ENCODE data around the gene CRADD. TPM values are rescaled to one million over a fixed set of nuclear protein-coding genes. Genes with fewer than 3 reads are reported as not detected.
"Not testable (repeated sequence)": the region's sequence is repeated elsewhere in the genome, so short reads cannot be mapped to it uniquely, and the experiment has no call there.

Gene CRADD
- total RNA-seq, 1 donor from 2014 or later, result 13.1 TPM

- intact Hi-C loops (cut with micrococcal nuclease), result no loop called here
These were observed 27.4 kb downstream of the CRADD start for GRCh38 chr12:93704625-93705024.

- intact Hi-C loops (cut with micrococcal nuclease), result no loop called here
These were observed 28.1 kb downstream of the CRADD start for GRCh38 chr12:93705237-93705636.

DNA sequence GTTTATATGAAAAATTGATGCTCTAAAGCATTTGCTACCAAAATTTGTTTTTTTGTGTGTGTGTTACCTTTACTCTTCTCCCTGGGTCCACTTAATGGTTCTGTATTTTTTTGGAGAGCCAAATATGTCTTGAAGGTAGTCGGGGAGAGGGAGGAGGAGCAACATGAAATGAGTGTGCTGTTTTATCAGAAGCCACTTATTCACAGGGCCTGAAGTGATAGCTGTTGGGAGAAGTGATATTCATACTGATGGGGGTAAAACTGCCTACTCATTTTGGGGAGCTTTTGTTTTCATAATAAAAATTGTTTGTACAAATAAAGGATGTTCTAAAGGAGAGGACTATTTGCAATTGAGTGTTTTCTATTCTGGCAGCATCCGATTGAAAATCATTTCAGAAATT is 29.2 kb downstream of the CRADD start:
- intact Hi-C loops (cut with micrococcal nuclease), result no loop called here

- intact Hi-C loops (cut with micrococcal nuclease), result no loop called here
These were observed 29.6 kb downstream of the CRADD start for GRCh38 chr12:93706824-93707223.

- intact Hi-C loops (cut with micrococcal nuclease), result no loop called here
These were observed 30.7 kb downstream of the CRADD start for GRCh38 chr12:93707836-93708235.

DNA sequence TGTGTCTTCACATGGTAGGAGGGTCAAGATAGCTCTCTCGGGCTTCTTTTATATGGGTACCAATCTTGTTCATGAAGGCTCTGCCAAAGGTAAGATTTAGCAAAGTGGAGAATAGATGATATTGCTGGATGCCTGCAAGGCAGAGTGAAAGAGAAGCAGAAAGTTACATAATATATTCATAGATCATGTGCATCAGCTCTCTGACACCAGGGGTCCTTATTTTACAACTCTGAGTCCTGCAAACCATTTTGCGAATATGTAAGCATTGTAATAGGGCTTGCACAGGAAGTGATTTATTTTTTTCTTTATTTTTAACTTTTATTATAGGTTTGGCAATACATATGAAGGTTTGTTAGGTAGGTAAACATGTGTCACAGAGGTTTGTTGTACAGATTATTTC is 31.8 kb downstream of the CRADD start:
- intact Hi-C loops (cut with micrococcal nuclease), result no loop called here

DNA sequence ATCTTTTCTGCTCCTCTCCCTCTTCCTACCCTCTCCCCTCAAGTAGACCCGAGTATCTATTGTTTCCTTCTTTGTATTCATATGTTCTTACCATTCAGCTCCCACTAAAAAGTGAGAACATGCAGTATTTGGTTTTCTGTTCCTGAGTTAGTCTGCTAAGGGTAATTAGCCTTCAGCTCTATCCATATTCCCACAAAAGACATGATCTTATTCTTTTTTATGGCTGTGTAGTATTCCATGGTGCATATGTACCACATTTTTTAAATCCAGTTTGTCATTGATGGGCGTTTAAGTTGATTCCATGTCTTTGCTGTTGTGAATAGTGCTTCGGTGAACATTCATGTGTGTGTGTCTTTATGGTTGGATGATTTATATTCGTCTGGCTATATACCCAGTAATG is 32.2 kb downstream of the CRADD start:
- intact Hi-C loops (cut with micrococcal nuclease), result no loop called here

GRCh38 chr12:93710574-93710926 is 33.4 kb downstream of the CRADD start:
- intact Hi-C loops (cut with micrococcal nuclease), result no loop called here

DNA sequence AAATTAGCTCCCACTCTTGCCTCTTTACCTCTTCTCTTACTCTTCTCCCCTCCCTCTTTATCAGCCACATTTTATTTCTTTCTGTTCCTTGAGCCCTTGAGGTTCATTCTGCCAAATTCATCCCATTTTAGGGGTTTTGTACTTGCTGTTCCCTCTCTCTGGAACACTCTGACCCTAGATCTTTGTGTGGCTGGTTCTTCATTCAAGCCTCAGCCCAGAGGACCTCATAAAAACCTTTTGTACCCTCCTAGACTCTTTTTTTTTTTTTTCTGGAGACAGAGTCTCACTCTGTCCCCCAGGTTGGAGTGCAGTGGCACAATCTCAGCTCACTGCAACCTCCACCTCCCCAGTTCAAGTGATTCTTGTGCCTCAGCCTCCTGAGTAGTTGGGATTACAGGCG is 34.3 kb downstream of the CRADD start:
- intact Hi-C loops (cut with micrococcal nuclease), result not testable (repeated sequence)

DNA sequence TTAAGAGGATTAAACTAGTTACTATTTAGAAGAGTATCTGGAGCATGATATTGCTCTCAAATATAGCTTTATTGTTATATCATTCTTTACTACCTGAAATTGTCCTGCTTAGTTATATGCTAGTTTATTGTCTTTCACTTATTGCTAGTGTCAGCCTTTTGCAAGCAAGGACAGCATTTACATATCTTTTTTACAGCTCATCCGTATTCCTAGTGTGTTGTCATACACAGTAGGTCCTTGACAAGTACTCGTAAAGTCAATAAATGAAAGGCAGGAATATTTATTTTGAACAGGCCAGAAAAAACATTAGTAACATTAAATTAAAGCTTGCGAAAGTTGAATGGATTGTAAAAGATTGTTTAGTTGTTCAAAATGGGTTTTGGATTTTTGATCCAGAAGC is 35.0 kb downstream of the CRADD start:
- intact Hi-C loops (cut with micrococcal nuclease), result no loop called here

GRCh38 chr12:93713060-93713459 is 35.9 kb downstream of the CRADD start:
- intact Hi-C loops (cut with micrococcal nuclease), result no loop called here

GRCh38 chr12:93713800-93714199 is 36.6 kb downstream of the CRADD start:
- intact Hi-C loops (cut with micrococcal nuclease), result no loop called here

DNA sequence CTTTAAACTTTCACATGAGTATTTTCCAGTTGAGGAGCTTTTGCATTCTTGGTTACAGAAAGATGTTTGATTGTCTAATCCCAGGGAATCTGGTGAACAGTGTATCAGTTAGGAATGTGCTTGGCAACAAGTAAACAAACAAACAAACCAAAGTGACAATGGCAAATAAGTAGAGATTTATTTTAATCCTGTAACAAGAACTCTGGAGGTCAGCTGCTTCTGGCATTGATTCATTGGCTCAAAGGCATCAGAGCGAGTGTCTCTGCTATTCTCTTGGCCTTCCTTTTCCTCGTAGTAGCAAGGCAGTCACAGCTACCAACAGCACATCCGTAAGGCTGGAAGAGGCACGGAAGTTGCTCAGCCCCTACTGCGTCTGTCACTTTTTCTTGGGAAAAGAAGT is 37.2 kb downstream of the CRADD start:
- intact Hi-C loops (cut with micrococcal nuclease), result no loop called here

DNA sequence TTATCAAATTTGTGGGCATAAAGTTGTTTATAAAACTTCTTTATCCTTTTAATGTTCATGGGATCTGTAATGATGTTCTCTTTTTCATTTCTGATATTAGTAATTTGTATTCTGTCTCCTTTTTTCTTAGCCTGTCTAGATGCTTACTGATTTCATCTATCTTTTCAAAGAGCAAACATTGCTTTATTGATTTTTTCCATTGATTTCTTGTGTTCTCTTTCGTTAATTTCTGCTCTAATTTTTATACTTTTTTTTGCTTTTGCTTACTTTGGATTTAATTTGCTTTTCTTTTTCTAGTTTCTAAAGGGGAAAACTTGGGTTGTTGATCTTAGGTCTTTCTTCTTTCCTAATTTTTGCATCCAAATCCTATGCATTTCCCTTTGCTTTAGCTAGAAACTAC is 42.5 kb downstream of the CRADD start:
- intact Hi-C loops (cut with micrococcal nuclease), result no loop called here

- intact Hi-C loops (cut with micrococcal nuclease), result no loop called here
These were observed 43.4 kb downstream of the CRADD start for GRCh38 chr12:93720559-93720958.

DNA sequence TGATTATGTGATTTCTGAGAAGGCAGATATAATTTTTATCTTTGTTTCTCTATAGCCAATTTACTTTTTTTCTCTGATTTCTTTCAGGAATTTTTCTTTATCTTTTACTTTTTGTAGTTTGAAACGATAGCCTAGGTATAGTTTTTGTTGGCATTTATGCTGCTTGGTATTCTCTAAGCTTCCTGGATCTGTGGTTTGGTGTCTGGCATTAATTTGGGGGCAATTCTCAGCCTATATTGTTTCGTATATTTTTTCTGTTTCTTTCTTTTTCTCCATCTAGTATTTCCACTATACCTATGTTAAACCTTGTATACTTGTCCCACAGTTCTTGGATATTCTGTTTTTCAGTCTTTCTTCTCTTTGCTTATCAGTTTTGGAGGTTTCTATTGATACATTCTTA is 45.0 kb downstream of the CRADD start:
- intact Hi-C loops (cut with micrococcal nuclease), result no loop called here

- intact Hi-C loops (cut with micrococcal nuclease), result no loop called here
These were observed 45.8 kb downstream of the CRADD start for GRCh38 chr12:93722835-93723567.

GRCh38 chr12:93723568-93723930 is 46.4 kb downstream of the CRADD start:
- intact Hi-C loops (cut with micrococcal nuclease), result no loop called here

DNA sequence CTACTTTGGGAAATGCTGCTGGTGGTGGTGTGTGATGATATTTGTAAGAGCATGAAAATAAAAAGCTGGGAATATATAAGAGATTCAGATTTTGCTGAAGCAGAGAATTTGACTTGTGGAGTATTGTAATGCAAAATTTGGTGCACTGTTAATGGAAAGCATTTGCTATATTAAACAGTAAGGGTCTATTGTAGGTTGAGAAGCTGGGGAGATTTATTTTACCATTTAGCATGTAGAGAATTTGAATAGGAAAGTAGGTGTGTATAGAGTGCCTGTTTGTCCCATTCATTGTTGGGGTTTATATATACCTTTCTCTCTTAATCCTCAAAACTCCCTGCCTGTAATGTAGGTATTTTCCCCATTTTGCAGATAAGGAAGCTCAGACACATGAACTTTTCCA is 48.4 kb downstream of the CRADD start:
- intact Hi-C loops (cut with micrococcal nuclease), result no loop called here

- intact Hi-C loops (cut with micrococcal nuclease), result no loop called here
These were observed 50.1 kb downstream of the CRADD start for GRCh38 chr12:93727195-93727811.

DNA sequence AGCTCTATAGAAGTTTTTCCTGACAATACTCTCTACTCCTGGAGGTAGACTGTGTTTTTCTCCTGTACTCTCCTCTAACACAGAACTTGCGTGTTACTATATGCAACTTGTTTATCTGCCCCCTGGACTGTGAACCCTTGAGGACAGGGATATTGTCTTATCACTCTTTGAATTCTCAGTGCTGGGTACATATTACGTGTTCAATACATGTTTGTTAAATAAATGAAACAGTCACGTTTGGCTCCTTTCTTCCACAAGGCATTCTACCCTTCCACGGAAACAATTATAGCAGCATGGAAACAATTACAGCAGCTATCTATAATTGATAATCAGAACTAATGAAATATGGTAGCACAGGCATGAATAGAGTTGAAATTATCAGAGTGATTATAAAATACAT is 50.7 kb downstream of the CRADD start:
- intact Hi-C loops (cut with micrococcal nuclease), result no loop called here

DNA sequence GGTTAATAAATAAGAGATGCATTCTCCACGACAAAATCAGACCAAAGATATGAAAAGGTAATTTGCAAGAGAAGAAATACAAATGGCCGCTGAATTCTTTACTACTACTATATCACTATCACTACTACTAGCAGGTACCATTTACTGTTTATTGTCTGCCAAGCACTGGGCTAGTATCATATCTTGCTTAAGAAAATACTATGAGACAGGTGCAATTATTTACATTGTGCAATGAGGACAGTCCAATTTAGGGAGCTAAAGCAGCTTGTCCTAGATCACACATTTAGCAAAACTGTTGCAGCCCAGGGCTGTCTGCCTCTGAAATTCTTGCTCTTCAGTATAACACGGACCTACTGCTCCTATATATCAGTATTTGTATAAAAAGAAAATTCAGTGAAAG is 52.8 kb downstream of the CRADD start:
- intact Hi-C loops (cut with micrococcal nuclease), result no loop called here

DNA sequence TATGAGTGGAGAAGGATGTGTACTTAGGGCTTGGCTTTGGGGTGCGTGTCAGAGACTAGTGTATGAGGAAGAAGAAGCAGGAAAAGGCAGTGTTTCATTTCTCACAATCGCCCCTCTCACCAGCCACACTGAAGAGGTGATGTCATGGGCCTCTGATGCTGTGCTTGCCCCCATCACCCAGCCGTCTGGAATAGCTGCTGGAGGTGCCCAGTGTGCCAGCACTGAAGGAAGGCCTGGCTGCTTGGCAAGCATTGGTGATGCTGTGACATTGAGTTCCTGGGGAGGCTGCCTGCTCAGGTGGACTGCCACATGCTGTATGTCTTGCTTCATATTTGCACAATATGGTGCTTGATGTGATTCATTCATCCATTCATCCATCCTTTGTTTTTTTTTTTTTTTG is 56.2 kb downstream of the CRADD start:
- intact Hi-C loops (cut with micrococcal nuclease), result no loop called here

GRCh38 chr12:93733928-93734327 is 56.8 kb downstream of the CRADD start:
- intact Hi-C loops (cut with micrococcal nuclease), result no loop called here
